ENCODE measurements around the gene PPP2R1A.

GRCh38 chr19:52170863-52171320 is 19.0 kb upstream of the PPP2R1A start:
- TF ChIP-seq CTCF (IDR thresholded peaks at IDR 0.05) (no peak), POLR2AphosphoS5 (IDR thresholded peaks at IDR 0.05) (no peak), POLR2A (IDR thresholded peaks at IDR 0.05) (no peak), EP300 (IDR thresholded peaks at IDR 0.05) (no peak)

Measured in upper lobe of left lung (tissue), 4 donors.